Activated T-cell treated with anti-CD3 and anti-CD28 coated beads, Interleukin-2, amount 50 U/mL, for 24 hours (primary cell): Measurements from ENCODE around the gene SEPTIN14.
"Not testable (repeated sequence)": the region's sequence is repeated elsewhere in the genome, so short reads cannot be mapped to it uniquely, and the experiment has no call there.

Experiments
- DNase-seq: peaks from one replicate; pipeline ENCODE4 v3.0.0-alpha.2; 2020
- H3K27ac Mint-ChIP-seq: 2 replicates; pipeline ENCODE4 v1.8.0; 2020; ENCODE audit warnings: mild to moderate bottlenecking, mixed read lengths
- H3K27me3 Mint-ChIP-seq: 2 replicates; pipeline ENCODE4 v1.8.0; 2020; ENCODE audit warnings: mixed read lengths
- H3K36me3 Mint-ChIP-seq: 2 replicates; pipeline ENCODE4 v1.8.0; 2020; ENCODE audit warnings: low read depth, mixed read lengths
- H3K4me1 Mint-ChIP-seq: 2 replicates; pipeline ENCODE4 v1.8.0; 2020; ENCODE audit warnings: low read depth, mixed read lengths
- H3K4me3 Mint-ChIP-seq: 2 replicates; pipeline ENCODE4 v1.8.0; 2020; ENCODE audit warnings: mild to moderate bottlenecking, moderate library complexity, mixed read lengths
- H3K9me3 Mint-ChIP-seq: 2 replicates; pipeline ENCODE4 v1.8.0; 2020; ENCODE audit warnings: mixed read lengths

SEPTIN14 gene

DNA sequence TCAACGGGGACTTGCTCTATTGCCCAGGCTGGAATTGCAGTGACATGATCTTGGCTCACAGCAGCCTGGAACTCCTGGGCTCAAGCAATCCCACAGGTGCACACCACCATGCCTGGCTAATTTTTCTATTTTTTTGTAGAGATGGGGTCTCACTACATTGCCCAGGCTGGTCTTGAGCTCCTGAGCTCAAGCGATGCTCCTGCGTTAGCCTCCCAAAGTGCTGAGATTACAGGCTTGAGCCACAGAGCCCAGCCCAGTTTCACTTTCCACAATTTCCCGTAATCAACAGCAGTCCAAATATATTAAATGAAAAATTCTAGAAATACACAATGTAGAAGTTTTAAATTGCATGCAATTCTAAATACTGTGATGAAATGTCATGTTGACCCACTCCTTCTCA, 24.0 kb downstream of the SEPTIN14 start:
- no peak overlapping the region for H3K4me3 Mint-ChIP-seq
- no peak overlapping the region for H3K27ac Mint-ChIP-seq
- no peak for DNase-seq
- H3K27me3 Mint-ChIP-seq: no peaks in the 10 kb centered on the region
- no peaks in the 10 kb centered on the region for H3K36me3 Mint-ChIP-seq
- no peaks in the 10 kb centered on the region for H3K9me3 Mint-ChIP-seq
- no peaks in the 10 kb centered on the region for H3K4me1 Mint-ChIP-seq

DNA sequence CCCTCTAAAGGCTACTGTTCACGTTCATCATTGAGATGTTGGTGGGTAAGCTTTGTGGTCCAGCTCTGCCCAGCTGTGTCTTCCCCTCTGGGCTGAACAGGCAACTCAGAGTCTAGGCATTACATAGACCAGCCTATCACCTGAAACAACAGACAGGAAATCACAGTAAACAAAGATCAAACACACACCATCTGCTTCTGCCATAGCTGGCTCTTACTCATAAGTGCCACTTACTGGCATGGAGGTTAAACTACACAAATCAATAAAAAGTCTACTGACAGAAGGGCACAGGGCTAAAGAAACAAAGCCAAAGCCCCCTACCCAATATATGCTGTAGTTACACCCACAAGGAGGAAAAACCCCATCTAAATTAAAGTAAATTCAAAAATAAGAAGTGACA, 35.0 kb downstream of the SEPTIN14 start:
- H3K9me3 Mint-ChIP-seq: peaks cover 18% of the 10 kb centered on the region
- no peak overlapping the region for H3K4me3 Mint-ChIP-seq
- DNase-seq: no peak
- H3K27ac Mint-ChIP-seq: no peak overlapping the region
- H3K27me3 Mint-ChIP-seq: peaks cover 2% of the 10 kb centered on the region
- H3K36me3 Mint-ChIP-seq: no peaks in the 10 kb centered on the region
- H3K4me1 Mint-ChIP-seq: no peaks in the 10 kb centered on the region

DNA sequence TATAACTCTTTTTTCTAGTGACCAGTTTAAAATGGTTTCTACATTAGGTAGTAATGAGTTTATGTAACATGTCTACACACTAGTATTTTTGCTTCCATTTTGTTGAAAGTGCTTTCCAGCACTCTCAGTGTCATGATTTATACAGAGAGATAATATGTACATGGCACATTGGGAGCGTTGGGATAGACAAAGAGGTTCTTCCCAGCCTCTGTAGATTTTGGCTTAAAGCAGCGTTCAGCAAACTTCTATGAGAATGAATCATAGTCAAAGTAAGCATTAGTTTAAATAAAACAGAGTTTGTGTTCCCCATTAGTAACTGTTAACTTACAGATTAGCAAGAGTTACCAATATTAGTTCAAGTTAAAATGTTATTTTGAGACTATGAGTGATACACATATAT, 43.9 kb downstream of the SEPTIN14 start:
- Mint-ChIP-seq H3K9me3 (peaks cover 13% of the 10 kb centered on the region), H3K4me1 (no peaks in the 10 kb centered on the region), H3K36me3 (no peaks in the 10 kb centered on the region), H3K4me3 (no peak overlapping the region), H3K27me3 (peaks cover 4% of the 10 kb centered on the region), H3K27ac (no peak overlapping the region)
- no peak for DNase-seq

DNA sequence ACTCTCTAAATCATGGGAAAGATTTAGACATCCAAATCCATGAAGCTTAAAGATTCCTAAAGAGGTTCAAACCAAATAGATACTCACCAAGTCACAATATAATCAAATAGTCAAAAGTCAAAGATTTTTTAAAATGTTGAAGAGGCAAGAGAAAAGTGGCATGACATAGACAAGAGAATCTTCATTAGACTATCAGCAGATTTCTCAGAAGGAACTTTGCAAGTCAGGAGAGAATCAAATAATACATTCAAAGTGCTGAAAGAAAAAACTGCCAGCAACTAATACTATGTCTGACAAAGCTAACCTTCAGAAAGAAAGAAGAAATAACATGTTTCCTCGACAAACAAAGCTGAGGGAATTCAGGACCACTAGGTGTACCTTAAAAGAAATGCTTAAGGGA, 65.3 kb downstream of the SEPTIN14 start:
- not testable (repeated sequence) for H3K27me3 Mint-ChIP-seq, DNase-seq, H3K36me3 Mint-ChIP-seq, H3K4me3 Mint-ChIP-seq, H3K4me1 Mint-ChIP-seq, H3K27ac Mint-ChIP-seq, H3K9me3 Mint-ChIP-seq

DNA sequence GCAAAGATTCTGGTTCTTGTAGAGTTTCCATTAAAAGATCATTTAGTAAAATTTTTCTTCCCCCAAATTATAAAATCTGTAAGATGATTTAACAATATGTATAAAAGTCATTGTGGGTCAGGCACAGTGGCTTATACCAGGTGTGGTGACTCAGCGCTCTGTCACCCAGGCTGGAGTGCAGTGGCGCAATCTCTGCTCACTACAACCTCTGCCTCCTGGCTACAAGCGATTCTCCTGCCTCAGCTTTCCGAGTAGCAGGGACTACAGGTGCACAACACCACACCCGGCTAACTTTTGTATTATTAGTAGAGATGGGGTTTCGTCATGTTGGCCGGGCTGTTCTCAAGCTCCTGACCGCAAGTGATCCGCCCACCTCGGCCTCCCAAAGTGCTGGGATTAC, 68.0 kb downstream of the SEPTIN14 start:
- no peaks in the 10 kb centered on the region for H3K4me1 Mint-ChIP-seq
- peaks cover 4% of the 10 kb centered on the region for H3K36me3 Mint-ChIP-seq
- no peak overlapping the region for H3K4me3 Mint-ChIP-seq
- peaks cover 3% of the 10 kb centered on the region for H3K27me3 Mint-ChIP-seq
- peaks cover 9% of the 10 kb centered on the region for H3K9me3 Mint-ChIP-seq
- no peak for DNase-seq
- H3K27ac Mint-ChIP-seq: no peak overlapping the region

DNA sequence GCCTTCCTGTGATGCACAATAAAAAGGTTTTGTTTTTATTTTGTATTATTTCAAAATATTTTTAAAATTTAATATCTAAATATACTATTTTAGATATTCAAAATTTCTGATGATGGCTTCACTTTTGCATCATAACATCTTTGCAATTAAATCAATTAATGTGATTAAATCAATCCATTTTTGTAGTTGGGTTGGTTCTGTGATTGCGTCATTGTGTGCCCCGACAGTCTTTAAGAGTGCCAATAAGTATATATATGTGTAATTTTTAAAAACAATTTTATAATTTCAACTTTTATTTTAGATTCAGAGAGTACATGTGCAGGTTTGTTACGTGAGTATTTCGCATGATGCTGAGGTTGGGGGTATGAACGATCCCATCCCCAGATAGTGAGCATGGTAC, 70.5 kb downstream of the SEPTIN14 start:
- Mint-ChIP-seq H3K4me3 (no peak overlapping the region), H3K27ac (no peak overlapping the region), H3K4me1 (no peaks in the 10 kb centered on the region), H3K36me3 (peaks cover under 1% of the 10 kb centered on the region), H3K9me3 (peaks cover 5% of the 10 kb centered on the region), H3K27me3 (peaks cover 3% of the 10 kb centered on the region)
- DNase-seq: no peak

DNA sequence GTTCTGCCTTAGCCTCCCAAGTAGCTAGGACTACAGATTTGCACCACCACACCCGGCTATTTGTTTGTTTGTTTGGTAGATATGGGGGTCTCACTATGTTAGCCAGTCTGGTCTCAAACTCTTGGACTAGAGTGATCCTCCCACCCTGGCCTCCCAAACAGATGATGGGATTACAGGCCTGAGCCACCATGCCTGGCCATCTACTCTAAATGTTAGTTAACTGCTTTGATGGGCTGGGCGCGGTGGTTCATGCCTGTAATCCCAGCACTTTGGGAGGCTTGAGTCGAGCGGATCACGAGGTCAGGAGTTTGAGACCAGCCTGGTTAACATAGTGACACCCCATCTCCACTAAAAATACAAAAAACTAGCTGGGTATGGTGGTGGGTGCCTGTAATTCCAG, 74.8 kb downstream of the SEPTIN14 start:
- no peak for DNase-seq
- H3K9me3 Mint-ChIP-seq: no peaks in the 10 kb centered on the region
- H3K4me1 Mint-ChIP-seq: no peaks in the 10 kb centered on the region
- no peak overlapping the region for H3K27ac Mint-ChIP-seq
- H3K27me3 Mint-ChIP-seq: peaks cover 3% of the 10 kb centered on the region
- H3K4me3 Mint-ChIP-seq: no peak overlapping the region
- no peaks in the 10 kb centered on the region for H3K36me3 Mint-ChIP-seq

DNA sequence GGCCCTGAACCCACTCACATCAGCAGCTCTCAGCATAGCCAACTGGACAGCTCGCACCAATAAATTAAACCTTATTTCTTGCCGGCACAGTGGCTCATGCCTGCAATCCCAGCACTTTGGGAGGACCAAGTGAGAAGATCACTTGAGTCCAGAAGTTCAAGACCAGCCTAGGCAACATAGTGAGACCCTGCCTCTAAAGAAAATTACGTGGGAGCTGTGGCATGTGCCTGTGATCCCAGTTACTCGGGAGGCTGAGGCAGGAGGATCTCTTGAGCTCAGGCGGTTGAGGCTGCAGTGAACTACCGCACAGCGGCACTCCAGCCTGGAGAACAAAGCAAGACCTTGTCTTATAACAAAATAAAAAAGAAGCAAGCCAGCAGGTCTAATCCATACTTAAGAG, 75.7 kb downstream of the SEPTIN14 start:
- Mint-ChIP-seq H3K4me3 (no peak overlapping the region), H3K27ac (no peak overlapping the region), H3K4me1 (no peaks in the 10 kb centered on the region), H3K27me3 (peaks cover 3% of the 10 kb centered on the region), H3K9me3 (no peaks in the 10 kb centered on the region), H3K36me3 (no peaks in the 10 kb centered on the region)
- no peak for DNase-seq

DNA sequence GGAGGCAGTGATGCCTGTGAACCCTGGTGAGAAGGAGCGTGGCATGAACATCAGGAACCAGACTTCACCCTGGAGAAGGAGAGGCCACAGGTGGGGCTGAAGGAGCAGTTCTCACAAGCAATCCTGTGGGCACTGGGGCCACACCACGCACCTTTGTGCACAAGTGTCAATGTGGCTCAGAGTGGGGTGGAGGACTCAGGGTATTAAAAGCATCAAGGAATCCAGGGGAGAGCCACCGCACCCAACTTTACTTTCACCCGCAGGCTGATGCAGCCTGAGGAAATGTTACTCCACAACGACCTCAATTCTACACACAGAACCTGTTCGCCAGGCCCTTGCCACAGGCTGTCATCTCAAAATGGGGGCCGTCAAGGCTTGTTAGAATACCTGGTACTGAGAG, 77.1 kb downstream of the SEPTIN14 start:
- DNase-seq, H3K9me3 Mint-ChIP-seq, H3K27me3 Mint-ChIP-seq, H3K4me3 Mint-ChIP-seq, H3K27ac Mint-ChIP-seq, H3K36me3 Mint-ChIP-seq, H3K4me1 Mint-ChIP-seq: not testable (repeated sequence)

DNA sequence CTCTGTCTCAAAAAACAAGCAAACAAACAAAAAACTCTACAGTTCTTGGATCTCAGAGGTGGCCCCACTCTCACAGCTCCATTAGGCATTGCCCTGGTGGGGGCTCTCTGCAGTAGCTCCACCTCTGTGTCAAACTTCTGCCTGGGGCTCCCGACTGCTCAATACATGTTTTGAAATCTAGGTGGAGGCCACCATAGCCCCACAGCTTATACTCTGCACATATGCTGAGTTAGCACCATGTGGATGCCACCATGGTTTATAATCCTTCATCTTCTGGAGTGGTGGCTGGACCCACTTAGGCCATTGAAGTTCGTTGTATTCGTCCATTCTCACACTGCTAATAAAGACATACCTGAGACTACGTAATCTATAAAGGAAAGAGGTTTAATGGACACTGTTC, 78.4 kb downstream of the SEPTIN14 start:
- Mint-ChIP-seq H3K27me3 (no peaks in the 10 kb centered on the region), H3K27ac (no peak overlapping the region), H3K4me3 (no peak overlapping the region), H3K9me3 (no peaks in the 10 kb centered on the region), H3K4me1 (no peaks in the 10 kb centered on the region), H3K36me3 (no peaks in the 10 kb centered on the region)
- DNase-seq: no peak

DNA sequence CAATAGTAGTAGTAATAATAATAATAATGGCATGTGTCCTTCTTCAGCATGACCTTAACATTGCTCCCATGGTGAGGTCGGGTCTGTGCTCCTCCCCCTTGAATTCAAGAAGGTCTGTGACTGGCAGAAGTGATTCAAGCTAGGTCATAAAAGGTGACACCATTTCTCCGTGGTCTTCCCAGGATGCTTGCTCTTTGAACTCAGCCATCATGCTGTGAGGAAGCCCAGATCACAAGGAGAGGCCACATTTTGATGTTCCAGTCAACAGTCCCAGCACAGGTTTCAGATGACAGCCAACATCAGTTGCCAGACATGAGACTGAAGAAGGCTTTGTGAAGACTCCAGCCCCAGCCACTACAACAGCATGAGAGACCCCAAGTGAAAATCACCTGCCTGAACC, 83.9 kb downstream of the SEPTIN14 start:
- Mint-ChIP-seq H3K36me3 (peaks cover 7% of the 10 kb centered on the region), H3K27ac (no peak overlapping the region), H3K4me3 (no peak overlapping the region), H3K9me3 (no peaks in the 10 kb centered on the region), H3K4me1 (no peaks in the 10 kb centered on the region), H3K27me3 (no peaks in the 10 kb centered on the region)
- no peak for DNase-seq

DNA sequence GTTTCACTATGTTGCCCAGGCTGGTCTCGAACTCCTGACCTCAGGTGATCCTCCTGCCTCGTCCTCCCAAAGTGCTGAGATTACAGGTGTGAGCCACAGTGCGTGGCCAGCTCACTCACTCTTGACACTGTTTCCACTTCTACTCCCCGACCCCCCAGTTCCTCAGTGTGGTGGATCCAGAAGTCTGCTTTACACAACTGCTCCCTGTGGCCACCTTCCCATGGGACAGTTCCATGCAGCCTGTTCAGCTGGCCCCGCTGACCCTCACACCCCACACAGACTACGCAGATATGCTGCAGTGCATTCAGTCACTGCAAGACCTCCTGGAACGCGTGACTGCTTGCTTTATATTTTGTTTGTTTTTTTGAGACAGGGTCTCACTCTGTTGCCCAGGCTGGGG, 86.4 kb downstream of the SEPTIN14 start:
- H3K27ac Mint-ChIP-seq: no peak overlapping the region
- H3K27me3 Mint-ChIP-seq: no peaks in the 10 kb centered on the region
- H3K4me3 Mint-ChIP-seq: no peak overlapping the region
- no peak for DNase-seq
- H3K36me3 Mint-ChIP-seq: peaks cover 18% of the 10 kb centered on the region
- no peaks in the 10 kb centered on the region for H3K9me3 Mint-ChIP-seq
- H3K4me1 Mint-ChIP-seq: no peaks in the 10 kb centered on the region

DNA sequence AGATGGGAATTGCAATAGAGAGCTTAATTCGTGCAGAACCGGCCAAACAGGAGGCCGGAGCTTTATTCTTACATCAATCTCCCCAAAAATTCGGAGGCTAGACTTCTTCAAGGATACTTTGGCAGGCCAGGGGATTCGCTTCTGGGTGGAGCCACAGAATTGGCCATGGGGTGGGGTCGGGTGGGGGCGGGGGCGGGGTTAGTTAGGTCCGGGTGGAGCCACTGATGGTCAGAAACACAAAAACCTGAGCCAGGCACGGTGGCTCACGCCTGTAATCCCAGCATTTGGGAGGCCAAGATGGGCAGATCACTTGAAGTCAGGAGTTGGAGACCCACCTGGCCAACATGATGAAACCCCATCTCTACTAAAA, 87.5 kb downstream of the SEPTIN14 start:
- Mint-ChIP-seq H3K27me3 (no peaks in the 10 kb centered on the region), H3K4me3 (no peak overlapping the region), H3K4me1 (peaks cover 2% of the 10 kb centered on the region), H3K9me3 (no peaks in the 10 kb centered on the region), H3K36me3 (peaks cover 21% of the 10 kb centered on the region), H3K27ac (no peak overlapping the region)
- no peak for DNase-seq

DNA sequence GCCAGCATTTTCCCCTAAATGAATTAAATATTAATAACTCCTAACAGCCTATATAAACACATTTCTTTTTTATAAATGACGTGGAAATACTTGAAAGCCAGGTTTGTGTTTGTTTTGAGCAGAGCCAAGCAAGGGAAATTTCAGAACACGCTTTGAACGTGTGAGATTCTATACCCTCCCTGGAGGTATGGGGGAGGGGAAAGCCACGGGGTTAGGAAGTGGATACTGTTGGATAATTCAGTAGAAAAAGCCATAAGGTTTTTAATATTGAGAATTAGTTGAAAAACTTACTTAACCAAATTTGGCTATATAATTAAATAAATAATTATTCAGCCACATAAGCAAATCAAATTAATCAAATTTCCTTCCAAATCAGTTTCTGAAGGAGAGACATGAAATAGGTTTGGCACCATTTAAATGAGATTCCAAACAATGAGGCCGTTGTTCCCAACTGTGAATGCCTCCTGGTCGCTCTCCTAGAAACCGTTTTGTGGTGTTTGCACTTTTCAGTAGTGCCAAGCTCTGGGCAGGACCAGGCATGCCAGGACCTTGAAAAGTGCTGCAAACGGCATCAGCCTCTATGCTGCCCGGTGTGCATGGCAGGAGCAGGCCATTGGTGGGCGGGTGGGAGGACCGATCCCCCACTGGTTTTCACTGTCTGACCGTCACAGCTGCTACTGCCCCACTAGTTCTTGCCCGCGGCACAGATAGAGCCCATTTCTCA, 88.1 kb downstream of the SEPTIN14 start:
- H3K27me3 Mint-ChIP-seq: no peaks in the 10 kb centered on the region
- peaks cover 2% of the 10 kb centered on the region for H3K4me1 Mint-ChIP-seq

DNA sequence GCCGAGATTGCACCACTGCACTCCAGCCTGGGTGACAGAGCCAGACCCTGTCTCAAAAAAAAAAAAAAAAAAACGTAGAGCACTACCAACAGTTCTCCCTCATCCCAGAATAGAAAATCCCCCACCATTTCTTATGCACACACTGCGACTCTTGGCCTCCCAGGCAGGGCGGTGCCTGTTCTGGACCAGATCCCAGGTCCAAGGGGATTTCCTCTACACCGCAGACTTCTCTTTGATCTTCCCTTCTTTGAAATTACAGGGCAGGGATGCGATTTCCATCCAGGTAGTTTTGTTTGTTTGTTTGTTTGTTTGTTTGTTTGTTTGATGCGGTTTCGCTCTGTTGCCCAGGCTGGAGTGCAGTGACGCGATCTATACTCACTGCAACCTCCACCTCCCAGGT, 91.8 kb downstream of the SEPTIN14 start:
- H3K36me3 Mint-ChIP-seq: peaks cover 32% of the 10 kb centered on the region
- no peak overlapping the region for H3K4me3 Mint-ChIP-seq
- peaks cover 2% of the 10 kb centered on the region for H3K4me1 Mint-ChIP-seq
- DNase-seq: no peak
- no peaks in the 10 kb centered on the region for H3K27me3 Mint-ChIP-seq
- no peaks in the 10 kb centered on the region for H3K9me3 Mint-ChIP-seq
- no peak overlapping the region for H3K27ac Mint-ChIP-seq

More for the DNA sequence above, 88.1 kb downstream of the SEPTIN14 start:
- no peak overlapping the region for H3K4me3 Mint-ChIP-seq
- no peaks in the 10 kb centered on the region for H3K9me3 Mint-ChIP-seq
- H3K27ac Mint-ChIP-seq: no peak overlapping the region
- no peak for DNase-seq
- peaks cover 21% of the 10 kb centered on the region for H3K36me3 Mint-ChIP-seq

DNA sequence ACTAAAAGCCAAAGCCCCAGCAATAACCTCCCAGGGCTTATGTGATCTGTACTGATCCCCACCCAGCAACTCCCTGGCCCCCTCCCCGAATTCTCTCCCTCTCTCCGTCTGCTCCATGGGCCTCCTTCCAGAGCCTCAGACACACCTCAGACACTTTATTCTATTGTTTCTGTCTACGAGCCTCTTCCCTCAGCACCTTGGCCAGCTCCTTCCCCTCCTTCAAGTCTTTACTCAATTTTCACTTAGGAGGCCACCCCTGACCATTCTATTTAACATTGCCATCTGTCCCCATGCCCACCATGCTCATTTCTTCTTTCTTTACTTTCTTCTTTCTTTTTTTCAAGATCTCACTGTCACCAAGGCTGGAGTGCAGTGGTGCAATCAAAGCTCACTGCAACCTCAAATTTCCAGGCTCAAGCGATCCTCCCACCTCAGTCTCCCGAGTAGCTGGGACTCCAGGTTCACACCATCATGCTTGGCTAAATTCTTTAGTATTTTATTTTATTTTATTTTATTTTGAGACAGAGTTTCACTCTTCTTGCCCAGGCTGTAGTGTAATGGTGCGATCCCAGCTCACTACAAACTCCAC, 109.2 kb downstream of the SEPTIN14 start:
- not testable (repeated sequence) for H3K9me3 Mint-ChIP-seq, H3K4me3 Mint-ChIP-seq, DNase-seq, H3K27me3 Mint-ChIP-seq, H3K27ac Mint-ChIP-seq, H3K36me3 Mint-ChIP-seq, H3K4me1 Mint-ChIP-seq
